Muscle of back (tissue), 13 donors: Measurements from ENCODE around the gene OR7C2. TPM values are rescaled to one million over a fixed set of nuclear protein-coding genes. Genes with fewer than 3 reads are reported as not detected.
A peak's percentile ranks its signal among the peaks of the same experiment; 100 is the strongest.
"Not testable (repeated sequence)": the region's sequence is repeated elsewhere in the genome, so short reads cannot be mapped to it uniquely, and the experiment has no call there.

Experiments used
- DNase-seq, 3 donors: peaks; one replicate each; pipeline versions ENCODE4 v3.0.0 to v3.0.0-alpha.2; 2013
- long read RNA-seq, 9 donors: transcript quantifications; one replicate each; lab custom pipeline, GENCODE V29; 2026
- polyA plus RNA-seq, 10 donors: library from polyadenylated mRNA; unstranded; fragments of 120-200 nt; gene quantifications; one replicate each; pipeline ENCODE4 v1.2.1, GENCODE V29; 2013; ENCODE audit not compliant: insufficient read length in 10 of 10

Gene OR7C2
- polyA plus RNA-seq, result not detected
- long read RNA-seq, donor 1, result 0 reads
- long read RNA-seq, donor 2, result 0 reads
- long read RNA-seq, donor 3, result 0 reads
- long read RNA-seq, donor 4, result 0 reads
- long read RNA-seq, donor 5, result 0 reads
- long read RNA-seq, donor 6, result 0 reads
- long read RNA-seq, donor 7, result 0 reads
- long read RNA-seq, donor 8, result 0 reads
- long read RNA-seq, donor 9, result 0 reads

DNA sequence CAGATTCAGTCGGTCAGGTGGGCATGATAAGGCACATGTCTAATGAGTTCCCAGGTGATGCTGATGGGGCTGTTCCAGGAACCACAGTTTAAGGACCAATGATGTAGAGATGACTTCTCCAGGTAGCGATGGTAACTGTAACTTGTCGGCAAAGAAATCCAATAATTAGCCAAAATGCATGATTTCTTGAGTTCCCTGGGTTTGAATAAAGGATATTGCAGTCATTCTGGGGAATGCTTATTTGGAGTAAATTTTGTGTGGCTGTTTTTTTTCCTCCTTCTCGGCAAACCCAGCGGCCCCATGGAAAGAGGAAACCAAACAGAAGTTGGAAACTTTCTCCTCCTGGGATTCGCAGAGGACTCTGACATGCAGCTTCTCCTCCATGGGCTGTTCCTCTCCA, at the start of gene OR7C2:
OR7C2 (plus strand) TSS at position 301 of the 400 bp plus-strand sequence; CDS start at position 301, 0 bp downstream.
- DNase-seq, result no peak

DNA sequence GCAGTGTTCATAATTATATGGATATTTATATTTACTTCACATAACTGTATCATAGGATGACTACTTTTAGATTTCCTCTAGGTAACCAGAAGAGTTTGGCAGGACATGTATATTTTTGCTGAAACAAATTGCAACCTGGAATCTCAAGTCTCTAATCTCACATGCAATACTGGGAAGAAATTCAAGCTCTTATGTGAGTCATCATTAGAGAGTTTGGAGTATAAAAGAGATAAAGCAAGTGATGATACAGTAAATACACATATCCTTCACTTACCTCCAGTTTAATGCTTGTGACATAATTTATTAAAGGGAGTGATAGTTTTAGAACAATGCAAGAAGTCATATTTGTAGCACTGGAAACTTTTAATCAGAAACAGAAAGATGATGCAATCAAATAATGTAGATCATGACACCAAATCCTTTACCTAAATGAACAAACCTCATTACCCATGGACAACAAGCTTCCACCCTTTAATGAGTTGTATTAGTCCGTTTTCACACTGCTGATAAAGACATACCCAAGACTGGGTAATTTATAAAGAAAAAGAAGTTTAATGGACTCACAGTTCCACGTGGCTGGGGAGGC, 39.5 kb upstream of the OR7C2 start:
- DNase-seq, result no peak

DNA sequence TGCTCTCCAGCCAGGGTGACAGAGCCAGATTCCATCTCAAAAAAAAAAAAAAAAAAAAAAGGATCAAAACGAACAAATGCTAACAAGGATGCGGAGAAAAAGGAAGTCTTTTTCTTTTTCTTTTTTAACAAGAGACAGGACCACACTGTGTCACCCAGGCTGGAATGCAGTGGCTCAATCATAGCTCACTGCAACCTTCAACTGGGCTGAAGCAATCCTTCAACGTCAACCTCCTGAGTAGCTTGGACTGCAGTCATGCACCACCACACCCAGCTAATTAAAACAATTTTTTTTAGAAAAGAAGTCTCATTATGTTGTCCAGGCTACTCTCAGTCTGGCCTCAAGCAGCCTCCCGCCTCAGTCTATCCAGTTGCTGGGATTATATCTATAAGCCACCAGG, 34.6 kb upstream of the OR7C2 start:
- no peak for DNase-seq

DNA sequence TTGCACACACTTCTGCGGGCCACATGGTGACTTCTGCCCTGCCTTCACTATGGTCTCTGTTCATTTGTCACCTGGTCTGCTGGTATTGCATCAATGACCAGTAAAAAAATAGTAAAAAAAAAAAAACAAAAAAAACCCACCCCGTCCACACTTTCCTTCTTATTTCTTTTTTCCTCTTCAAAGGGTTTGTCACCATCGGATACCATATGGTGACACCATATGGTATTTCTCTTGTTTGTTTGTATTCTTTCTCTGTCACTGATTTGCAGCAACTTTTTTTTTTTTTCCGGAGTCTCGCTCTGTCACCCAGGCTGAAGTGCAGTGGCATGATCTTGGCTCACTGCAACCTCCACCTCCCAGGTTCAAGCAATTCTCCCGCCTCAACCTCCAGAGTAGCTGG, 26.2 kb upstream of the OR7C2 start:
- no peak for DNase-seq

DNA sequence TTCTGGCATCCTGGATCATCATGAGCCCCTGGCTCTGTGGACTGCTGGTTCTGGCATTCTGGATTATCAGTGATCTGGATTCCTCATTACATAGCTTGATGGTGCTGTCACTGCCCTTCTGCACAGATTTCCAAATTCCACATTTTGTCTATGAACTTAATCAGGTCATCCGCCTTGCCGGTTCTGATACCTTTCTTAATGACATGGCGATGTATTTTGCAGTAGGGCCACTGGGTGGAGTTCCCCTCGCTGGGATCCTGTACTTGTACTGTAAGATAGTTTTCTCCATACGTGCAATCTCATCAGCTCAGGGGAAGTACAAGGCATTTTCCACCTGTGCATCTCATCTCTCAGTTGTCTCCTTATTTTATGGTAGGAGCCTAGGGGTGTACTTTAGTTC, 24.4 kb upstream of the OR7C2 start:
- DNase-seq, result no peak

DNA sequence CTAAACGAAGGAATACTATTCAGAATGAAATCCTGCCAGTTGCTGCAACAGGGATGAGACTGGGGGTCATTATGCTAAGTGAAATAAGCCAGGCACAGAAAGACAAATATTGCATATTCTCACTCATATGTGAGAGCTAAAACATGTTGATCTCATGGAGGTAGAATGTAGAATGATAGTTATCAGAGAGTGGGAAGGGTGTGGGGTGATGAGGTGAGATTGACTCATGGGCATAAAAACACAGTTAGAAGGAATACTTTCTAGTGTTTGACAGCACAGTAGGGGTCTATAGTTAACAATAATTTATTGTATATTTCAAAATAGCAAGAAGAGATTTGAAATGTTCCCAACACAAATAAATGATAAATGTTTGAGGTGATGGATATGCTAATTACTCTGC, 7.8 kb upstream of the OR7C2 start:
- DNase-seq, result no peak

DNA sequence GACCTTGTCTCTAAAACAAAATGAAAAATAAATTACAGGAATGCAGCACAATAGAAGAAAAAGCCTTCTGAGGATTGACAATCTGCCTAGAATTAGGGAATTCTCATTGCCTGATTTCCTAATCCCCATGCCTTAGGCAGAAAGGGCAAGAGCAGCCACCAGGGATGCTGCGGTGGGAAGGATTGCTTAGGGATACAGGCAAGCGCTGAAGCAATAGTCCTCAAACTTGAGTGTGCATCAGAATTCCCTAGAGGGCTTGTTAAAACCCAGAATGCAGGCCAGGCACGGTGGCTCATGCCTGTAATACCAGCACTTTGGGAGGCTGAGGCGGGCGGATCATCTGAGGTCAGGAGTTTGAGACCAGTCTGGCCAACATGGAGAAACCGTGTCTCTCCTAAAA, 1.0 kb upstream of the OR7C2 start:
- DNase-seq, result no peak

DNA sequence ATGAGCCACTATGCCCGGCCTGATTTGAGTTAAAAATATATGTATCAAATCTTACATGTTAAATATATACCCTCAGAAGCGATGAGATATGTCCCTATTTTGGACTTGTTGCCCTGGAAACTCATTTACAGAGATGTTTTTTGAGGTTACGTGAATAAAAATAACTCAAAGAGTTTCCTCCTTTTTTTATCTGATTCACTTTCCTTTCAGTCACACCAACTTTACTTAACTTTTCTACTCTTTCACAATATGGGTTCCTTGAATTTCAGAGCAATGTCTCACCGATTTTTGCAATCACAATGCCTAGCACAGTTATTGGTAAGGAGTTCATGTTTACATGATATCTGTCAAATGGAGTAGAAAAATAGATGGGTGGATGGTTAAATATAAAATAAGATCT, 2.3 kb downstream of the OR7C2 start:
- DNase-seq, result no peak

DNA sequence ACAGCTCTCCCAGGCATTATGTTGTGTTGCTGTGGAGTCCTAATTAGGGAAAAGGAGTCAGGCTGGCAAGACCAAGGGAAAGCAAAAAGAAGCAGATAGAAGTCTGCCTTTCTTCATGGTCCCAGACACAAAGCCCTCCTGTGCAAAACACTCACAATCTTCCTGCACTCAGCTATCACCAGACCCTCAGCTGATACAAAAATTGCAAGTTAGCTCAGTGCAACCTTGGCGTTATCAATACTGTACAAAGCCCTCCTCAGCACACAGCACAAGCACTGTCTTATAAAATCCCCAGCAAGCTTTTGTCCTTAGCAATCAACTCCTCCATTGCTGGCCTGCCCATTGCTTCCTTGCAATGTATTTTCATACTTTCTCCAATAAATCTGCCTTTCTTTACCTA, 3.2 kb downstream of the OR7C2 start:
- no peak for DNase-seq

DNA sequence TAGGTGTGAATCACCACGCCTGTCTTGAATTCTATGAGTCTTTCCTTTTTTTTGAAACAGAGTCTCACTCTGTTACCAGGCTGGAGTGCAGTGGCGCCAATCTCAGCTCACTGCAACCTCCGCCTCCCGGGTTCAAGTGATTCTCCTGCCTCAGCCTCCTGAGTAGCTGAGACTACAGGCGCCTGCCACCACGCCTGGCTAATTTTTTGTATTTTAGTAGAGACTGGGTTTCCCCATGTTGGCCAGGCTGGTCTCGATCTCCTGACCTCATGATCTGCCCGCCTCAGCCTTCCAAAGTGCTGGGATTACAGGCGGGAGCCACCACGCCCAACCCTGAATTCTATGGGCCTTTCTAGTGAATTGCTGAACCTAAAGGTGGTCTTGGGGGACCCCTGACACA, 8.1 kb downstream of the OR7C2 start:
- DNase-seq, result not testable (repeated sequence)

DNA sequence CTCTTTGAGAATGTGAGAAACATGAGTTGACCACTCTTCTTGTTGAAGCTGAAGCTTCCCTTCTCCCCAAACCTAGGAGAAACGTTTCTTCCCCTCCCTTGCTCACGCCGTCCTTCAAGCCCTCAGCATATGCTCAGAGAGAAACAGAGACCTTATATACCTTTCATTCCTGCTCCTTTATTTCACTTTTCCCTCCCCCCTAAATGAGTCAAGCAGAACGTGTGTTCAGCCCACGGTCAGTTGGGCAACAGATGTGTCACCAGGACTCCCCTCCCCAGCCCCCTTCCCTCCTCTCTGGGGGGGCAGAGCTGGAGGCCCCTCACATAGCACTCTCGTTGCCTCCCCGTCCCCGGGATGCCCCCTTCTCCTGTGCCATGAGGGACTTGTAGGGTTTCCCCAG, 8.6 kb downstream of the OR7C2 start:
- no peak for DNase-seq

DNA sequence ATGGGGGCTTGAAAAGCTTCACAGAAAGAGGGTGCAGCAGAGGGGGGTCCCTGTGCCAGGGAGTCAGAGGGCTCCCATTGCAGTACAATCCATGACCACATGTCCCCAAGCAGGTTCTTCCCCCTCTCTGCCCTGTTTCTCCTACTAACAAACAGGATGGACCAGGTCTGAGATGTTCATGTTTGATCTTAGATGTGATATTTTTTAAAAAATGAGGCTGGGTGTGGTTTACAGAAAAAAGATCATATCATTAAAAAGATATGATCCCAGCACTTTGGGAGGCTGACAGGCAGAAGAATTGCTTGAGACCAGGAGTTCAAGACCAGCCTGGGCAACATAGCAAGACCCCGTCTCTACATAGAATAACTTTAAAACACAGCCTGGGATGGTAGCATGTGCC, 9.1 kb downstream of the OR7C2 start:
- DNase-seq, result no peak

DNA sequence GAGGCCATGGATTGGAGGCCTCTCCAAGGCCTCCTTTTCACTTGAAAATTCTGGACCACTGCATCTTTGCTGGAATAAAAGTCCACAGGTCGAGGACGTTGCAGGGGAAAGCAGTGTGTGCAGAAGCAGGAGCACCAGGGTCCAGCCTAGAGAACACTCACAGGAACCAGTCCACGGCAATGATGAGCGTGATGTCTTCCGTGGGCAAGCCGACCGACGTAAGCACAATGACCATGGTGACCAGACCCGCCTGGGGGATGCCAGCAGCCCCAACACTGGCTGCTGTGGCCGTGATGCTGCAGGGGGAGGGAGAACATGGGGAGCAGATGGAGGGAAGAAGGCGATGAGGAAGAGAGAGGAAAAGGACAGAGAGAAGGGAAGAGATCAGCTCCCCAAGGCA, 11.5 kb downstream of the OR7C2 start:
- DNase-seq, result no peak

DNA sequence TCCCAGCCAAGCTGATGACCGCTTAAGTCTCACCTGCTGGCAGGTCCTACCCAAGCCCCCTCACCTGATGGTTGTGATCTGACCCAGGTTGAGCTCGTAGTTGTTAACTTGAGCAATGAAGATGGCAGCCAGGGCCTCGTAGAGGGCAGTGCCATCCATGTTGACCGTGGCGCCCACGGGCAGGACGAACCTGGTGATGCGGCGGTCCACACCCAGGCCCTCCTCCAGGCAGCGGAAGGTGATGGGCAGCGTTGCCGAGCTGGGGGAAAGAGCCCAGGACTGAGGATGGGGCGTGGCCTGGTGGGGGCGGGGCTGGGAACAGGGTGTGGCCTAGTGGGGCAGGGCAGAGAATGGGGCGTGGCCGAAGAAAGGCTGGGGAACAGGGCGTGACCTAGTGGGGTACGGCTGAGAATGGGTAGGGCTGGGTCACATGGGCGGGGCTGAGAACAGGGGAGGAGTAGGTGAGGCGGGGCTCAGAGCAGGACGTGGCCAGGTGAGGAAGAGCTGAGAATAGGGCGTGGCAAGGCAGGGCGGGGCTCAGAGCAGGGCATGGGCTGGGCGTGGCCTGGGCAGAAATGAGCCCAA, 12.9 kb downstream of the OR7C2 start:
- no peak for DNase-seq

DNA sequence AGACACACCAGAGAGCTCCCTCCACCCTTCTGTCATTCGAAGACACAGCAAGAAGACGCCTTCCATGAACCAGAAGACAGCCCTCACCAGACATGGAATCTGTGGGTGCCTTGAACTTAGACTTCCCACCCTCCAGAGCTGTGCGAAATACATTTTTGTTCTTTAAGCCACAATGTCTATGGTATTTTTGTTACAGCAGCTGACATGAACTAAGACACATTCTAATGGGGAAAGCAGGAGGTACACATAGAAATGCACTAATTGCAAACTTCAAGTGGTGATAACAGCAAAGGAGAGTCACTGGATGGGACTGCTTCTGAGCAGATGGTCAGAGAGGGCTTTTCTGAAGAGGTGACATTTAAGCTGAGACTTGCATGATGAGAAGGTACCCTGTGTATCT, 16.2 kb downstream of the OR7C2 start:
- no peak for DNase-seq

DNA sequence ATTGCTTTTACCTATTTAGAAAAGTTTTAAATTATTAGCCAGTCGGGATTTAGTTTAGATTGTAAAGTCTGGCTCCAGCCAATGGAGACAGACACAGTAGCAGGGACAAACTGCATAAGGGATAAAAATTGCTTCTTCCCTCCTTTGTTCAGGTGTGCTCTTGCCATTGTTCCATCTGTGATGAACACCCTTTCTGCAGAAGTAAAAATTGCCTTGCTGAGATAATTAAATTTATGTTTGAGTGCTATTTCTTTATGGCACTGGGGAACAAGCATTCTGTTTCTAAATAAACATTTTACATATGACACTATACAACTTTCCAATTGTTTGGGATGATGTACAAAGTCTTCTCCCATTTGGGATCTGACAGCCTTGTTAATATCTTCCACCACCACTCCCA, 18.0 kb downstream of the OR7C2 start:
- no peak for DNase-seq

DNA sequence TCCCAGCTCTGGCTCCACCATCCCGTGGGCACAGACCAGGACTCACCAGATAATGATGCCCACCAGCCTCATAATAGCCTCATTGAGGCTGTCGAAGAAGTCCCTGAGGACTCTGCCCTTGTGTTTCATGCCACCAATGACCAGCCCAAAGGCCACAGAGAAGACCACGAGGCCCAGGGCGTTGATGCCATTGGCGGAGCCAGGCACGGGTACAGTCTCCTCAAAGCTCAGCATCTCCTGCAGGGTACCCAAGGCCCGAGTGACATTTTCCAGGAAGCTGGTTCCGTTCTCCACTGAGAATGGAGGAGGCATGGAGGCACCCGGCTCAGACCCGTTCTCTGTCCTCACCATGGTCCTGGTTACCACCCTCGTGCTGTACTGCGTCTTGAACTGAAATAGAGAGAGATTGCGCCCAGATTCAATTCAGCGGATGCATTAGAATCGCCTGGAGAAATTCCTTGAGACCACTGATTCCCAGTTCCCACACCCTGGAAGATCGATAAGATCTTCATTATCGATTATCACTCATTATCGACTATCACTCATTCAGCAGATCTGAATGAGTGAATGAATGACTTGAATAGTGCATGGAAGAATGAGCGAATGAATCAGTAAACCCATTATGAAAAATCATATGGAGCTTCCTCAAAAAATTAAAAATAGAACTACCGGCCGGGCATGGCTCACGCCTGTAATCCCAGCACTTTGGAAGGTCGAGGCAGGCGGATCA, 20.8 kb downstream of the OR7C2 start:
- DNase-seq, result no peak

DNA sequence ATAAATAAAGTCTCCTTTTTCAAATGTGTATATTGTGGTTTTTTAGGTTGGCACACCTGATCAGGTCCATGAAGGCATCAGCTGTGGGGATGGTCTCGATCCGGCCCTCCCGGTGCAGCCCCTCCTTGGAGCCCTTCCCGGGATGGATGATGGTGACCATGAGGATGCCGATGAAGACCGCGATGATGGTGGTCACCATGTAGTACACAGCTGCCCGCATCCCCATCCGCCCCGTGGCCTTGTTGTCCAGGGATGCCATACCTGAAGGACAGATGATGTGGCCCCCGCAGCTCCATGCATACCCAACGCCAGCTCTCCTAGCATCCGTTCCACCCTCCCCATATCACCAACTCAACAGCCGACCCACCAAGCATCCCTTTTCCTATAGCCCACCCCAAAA, 27.0 kb downstream of the OR7C2 start:
- DNase-seq, result no peak

DNA sequence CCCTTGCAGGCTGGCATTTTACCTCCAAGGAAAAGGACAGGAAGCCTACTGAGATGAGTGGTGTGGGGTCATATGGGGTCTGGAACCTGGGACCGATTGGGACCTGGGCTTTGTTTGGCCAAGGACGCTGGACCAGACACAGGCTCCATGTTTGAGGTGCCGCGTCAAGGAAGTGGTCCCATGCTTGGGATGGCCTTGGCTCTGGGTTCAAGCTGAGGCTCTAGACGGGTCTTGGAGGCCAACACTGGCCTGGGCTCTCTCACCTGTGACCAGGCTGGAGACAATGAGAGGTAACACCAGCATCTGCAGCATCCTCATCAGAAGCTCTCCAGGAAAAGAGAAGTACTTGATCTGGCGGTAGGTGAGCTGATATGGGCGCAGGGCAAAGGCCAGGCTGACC, 30.2 kb downstream of the OR7C2 start:
- DNase-seq, result no peak

DNA sequence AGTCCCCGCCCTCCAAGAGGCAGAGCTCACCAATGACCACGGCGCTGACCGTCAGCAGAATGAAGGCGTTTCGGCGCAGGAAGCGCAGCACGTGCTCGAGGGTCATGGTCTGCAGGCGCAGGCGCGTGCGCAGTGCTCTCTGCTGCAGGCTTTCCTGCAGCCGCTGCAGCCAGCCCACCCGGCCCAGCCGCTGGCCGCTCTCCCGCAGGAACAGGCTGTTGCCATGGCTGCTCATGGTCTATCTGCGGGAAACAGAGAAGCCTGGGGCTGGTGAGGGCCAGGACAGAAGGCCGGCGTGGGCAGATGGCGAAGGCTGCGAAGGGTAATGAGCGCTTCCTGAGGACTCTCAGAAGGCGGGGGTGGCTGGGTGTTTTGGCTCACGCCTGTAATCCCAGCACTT, 31.4 kb downstream of the OR7C2 start:
- DNase-seq, result no peak

DNA sequence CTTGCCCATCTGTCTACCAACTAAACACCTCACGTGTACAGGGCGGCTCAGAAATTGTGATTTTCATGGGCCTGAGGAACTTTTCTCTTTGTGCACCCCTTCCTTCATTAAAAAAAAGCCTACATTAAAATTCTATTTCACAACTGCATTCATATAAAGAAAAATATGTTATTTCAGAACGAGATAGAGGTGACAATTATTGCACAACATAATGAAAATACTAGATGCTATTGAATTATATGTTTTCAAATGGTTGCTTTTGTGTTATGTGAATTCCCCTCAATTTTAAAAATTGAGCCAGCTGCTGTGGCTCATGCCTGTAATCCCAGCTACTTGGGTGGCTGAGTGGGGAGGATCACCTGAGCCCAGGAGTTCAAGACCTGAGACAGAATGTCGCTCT, 33.2 kb downstream of the OR7C2 start:
- no peak for DNase-seq

DNA sequence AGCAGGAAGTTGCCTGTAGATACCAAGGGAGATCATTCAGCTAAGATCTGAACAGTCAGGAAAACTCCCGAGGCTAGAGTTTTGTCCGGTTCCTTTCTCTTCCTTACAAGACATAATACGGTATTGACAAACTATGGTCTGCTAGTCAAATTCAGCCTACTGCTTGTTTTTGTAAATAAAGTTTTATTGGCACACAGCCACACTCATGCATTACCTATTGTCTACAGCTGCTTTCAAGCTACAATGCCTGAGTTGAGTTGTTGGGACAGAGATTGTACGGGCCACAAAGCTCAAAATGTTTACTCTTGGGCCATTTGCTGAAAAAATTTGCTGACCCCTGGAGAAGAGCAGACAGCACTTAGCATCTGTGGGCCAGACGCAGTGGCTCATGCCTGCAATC, 35.8 kb downstream of the OR7C2 start:
- no peak for DNase-seq

DNA sequence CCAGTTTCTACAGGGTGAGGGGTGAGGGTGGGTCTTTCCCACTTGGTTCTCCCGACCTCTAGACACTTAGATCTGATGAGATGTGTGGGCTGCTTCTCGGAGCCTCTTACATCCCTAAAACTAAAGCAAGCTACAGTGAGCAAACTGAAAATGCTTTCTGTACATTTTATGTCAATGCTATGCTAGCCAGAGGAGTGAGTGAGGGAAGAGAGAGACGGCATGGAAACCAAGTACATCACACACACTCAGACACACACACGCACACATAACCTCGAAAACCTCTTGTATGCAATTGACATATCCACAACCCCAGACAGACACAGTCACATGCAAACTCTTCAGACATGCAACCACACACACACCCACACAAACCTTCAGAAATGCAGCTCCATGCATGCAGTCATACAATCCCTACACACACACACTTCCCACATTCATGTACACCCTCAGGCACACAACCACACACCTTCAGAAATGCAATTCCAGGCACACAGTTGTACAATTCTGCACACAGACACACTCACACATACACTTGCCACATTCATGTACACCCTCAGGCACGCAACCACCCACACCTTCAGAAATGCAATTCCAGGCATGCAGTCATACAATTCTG, 37.0 kb downstream of the OR7C2 start:
- peak in 1 of 3 donors; percentile 2 for DNase-seq
